GM04503 (cell line): ENCODE measurements around the gene SLAIN2.
"Not testable (repeated sequence)": the region's sequence is repeated elsewhere in the genome, so short reads cannot be mapped to it uniquely, and the experiment has no call there.

Experiments
- DNase-seq: peaks from one replicate; pipeline ENCODE4 v3.0.0-alpha.2; 2012; ENCODE audit warnings: low read depth

The SLAIN2 gene

GRCh38 chr4:48340965-48341775 lies at the start of gene SLAIN2:
SLAIN2 (plus strand) TSS chr4:48341529; CDS start chr4:48341740, 211 bp downstream.
- DNase-seq: peak; percentile 77

GRCh38 chr4:48292218-48292790 lies 49.0 kb upstream of the SLAIN2 start:
- not testable (repeated sequence) for DNase-seq

GRCh38 chr4:48295116-48295515 lies 46.2 kb upstream of the SLAIN2 start:
- DNase-seq: no peak

GRCh38 chr4:48296365-48296764 lies 45.0 kb upstream of the SLAIN2 start:
- DNase-seq: no peak

- no peak for DNase-seq
Measured at GRCh38 chr4:48297256-48297846, 44.0 kb upstream of the SLAIN2 start.

GRCh38 chr4:48299560-48299959 lies 41.8 kb upstream of the SLAIN2 start:
- DNase-seq: no peak

GRCh38 chr4:48300004-48300403 lies 41.3 kb upstream of the SLAIN2 start:
- DNase-seq: no peak

- no peak for DNase-seq
Measured at GRCh38 chr4:48305508-48305907, 35.8 kb upstream of the SLAIN2 start.

GRCh38 chr4:48307528-48307927 lies 33.8 kb upstream of the SLAIN2 start:
- no peak for DNase-seq

- DNase-seq: no peak
Measured at GRCh38 chr4:48308901-48309300, 32.4 kb upstream of the SLAIN2 start.

GRCh38 chr4:48311896-48312295 lies 29.4 kb upstream of the SLAIN2 start:
- DNase-seq: no peak

- DNase-seq: not testable (repeated sequence)
Measured at GRCh38 chr4:48314746-48315145, 26.6 kb upstream of the SLAIN2 start.

- DNase-seq: no peak
Measured at GRCh38 chr4:48315728-48316630, 25.4 kb upstream of the SLAIN2 start.

- no peak for DNase-seq
Measured at GRCh38 chr4:48321312-48321711, 20.0 kb upstream of the SLAIN2 start.

GRCh38 chr4:48322063-48322462 lies 19.3 kb upstream of the SLAIN2 start:
- DNase-seq: no peak

- no peak for DNase-seq
Measured at GRCh38 chr4:48324281-48324680, 17.0 kb upstream of the SLAIN2 start.

GRCh38 chr4:48329193-48329592 lies 12.1 kb upstream of the SLAIN2 start:
- DNase-seq: no peak

- peak; percentile 73 for DNase-seq
Measured at GRCh38 chr4:48329976-48330375, 11.4 kb upstream of the SLAIN2 start.

GRCh38 chr4:48331577-48332330 lies 9.6 kb upstream of the SLAIN2 start:
- DNase-seq: no peak

GRCh38 chr4:48332661-48333060 lies 8.7 kb upstream of the SLAIN2 start:
- DNase-seq: no peak

GRCh38 chr4:48333587-48333986 lies 7.7 kb upstream of the SLAIN2 start:
- no peak for DNase-seq

GRCh38 chr4:48334236-48334635 lies 7.1 kb upstream of the SLAIN2 start:
- DNase-seq: no peak
